MG63 (cell line): ENCODE data around the gene CDC23. TPM values are rescaled to one million over a fixed set of nuclear protein-coding genes. Genes with fewer than 3 reads are reported as not detected.
A peak's percentile ranks its signal among the peaks of the same experiment; 100 is the strongest.
"Not testable (repeated sequence)": the region's sequence is repeated elsewhere in the genome, so short reads cannot be mapped to it uniquely, and the experiment has no call there.

ENCODE experiments used
- DNase-seq: peaks from one replicate; pipeline ENCODE4 v3.0.0-alpha.2; 2020
- H3K27me3 ChIP-seq: fragments of 250-450 bp; sonication (Bioruptor Pico); 2 replicates; pipeline ENCODE4 v1.5.1; 2020; ENCODE audit warnings: mild to moderate bottlenecking, moderate library complexity
- H3K36me3 ChIP-seq: fragments of 250-450 bp; sonication (Bioruptor Pico); 2 replicates; pipeline ENCODE4 v1.5.1; 2020; ENCODE audit warnings: mild to moderate bottlenecking, moderate library complexity
- H3K4me3 ChIP-seq: fragments of 250-450 bp; sonication (Bioruptor Pico); 2 replicates; pipeline ENCODE4 v1.5.1; 2020; ENCODE audit warnings: mild to moderate bottlenecking, moderate library complexity
- H3K9me3 ChIP-seq: fragments of 250-450 bp; sonication (Bioruptor Pico); 2 replicates; pipeline ENCODE4 v1.5.1; 2020; ENCODE audit warnings: mild to moderate bottlenecking, moderate library complexity
- total RNA-seq: library from RNA; depleted of rRNA; stranded (reverse); fragments of >200 nt; shearing (Covaris generic); gene quantifications from 2 replicates; pipeline ENCODE4 v1.2.3, GENCODE V29; 2014; ENCODE audit warnings: low replicate concordance; rRNA removed

The CDC23 gene, protein sequence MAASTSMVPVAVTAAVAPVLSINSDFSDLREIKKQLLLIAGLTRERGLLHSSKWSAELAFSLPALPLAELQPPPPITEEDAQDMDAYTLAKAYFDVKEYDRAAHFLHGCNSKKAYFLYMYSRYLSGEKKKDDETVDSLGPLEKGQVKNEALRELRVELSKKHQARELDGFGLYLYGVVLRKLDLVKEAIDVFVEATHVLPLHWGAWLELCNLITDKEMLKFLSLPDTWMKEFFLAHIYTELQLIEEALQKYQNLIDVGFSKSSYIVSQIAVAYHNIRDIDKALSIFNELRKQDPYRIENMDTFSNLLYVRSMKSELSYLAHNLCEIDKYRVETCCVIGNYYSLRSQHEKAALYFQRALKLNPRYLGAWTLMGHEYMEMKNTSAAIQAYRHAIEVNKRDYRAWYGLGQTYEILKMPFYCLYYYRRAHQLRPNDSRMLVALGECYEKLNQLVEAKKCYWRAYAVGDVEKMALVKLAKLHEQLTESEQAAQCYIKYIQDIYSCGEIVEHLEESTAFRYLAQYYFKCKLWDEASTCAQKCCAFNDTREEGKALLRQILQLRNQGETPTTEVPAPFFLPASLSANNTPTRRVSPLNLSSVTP
- total RNA-seq = 33.8 and 44.3 TPM in 2 replicates

DNA sequence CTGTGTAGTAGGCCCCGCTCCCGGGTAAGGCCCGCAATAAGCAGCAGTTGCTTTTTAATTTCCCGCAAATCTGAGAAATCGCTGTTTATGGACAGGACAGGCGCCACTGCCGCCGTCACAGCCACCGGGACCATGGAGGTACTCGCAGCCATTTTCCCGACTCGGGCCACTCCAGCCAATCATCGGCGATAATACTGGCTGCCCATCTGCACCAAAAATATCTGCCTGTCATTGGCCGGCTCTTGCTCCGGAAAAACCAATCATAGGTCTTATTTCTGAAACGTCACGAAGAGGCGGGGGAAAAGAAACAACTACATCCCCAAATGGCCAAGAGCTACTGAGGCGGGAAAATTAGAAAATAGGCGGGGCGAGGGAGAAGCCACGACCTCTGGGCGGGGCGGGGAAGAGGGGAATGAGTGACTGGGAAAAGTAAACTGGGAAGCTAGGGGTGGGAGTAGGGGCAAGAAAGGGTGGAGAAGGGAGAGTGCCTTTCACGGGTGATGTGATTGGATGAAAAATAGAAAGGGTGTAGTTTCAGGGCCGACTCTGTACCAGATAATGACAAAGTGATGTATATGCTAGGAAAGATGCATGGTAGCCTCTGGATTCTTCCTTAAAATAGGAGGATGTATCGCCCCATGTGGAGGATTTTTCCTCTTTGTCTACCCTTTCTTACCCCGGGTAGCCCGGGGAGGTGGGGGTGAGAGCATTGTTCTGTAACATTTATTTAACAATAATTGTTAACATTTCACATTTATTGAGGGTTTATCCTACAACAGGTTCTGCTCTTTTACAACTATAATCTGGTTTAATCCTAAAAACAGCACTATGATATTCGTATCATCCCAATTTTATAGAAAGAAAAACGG is at the start of gene CDC23:
Gene CDC23 (minus strand): TSS at position 163 of the 869 bp plus-strand sequence. CDS start 11 bp downstream, at position 152.
- Histone ChIP-seq H3K4me3 (peak within 1 kb of the TSS; percentile 89), H3K36me3 (peaks cover 29% of the 10 kb centered on the region), H3K9me3 (no peaks in the 10 kb centered on the region), H3K27me3 (no peaks in the 10 kb centered on the region)
- DNase-seq = peak; percentile 97

DNA sequence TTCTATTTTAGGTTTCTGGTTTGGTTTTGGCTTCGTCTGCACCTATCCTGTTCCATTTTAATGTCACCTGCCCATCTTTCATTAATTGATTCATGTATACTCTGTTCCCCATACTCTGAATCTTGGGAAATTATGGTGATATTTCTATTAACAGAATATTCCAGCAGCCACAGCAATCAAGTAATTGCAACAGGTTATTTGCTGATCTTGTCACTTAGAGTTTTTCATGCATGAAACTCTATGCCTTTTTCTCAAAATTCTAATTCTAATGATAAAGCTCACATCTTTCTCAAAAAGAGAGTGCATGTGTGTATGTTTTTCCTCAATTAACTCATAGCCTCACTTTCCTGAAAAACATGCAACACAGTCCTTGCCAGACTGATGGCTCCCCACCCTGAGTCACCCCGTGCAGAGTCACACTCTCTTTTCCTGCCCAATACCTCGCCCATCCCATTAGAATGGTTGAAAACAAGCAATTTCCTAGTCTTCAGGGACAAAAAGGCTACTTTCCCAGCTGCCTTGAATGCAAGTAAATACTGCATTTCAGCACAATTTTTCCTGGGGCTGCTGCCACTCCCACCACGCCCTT is 45.7 kb upstream of the CDC23 start:
- no peaks in the 10 kb centered on the region; the same call in 1 of the 2 replicates for H3K9me3 ChIP-seq
- peak; percentile 49 for DNase-seq
- H3K27me3 ChIP-seq = no peaks in the 10 kb centered on the region
- H3K4me3 ChIP-seq = no peak overlapping the region
- H3K36me3 ChIP-seq = no peaks in the 10 kb centered on the region

DNA sequence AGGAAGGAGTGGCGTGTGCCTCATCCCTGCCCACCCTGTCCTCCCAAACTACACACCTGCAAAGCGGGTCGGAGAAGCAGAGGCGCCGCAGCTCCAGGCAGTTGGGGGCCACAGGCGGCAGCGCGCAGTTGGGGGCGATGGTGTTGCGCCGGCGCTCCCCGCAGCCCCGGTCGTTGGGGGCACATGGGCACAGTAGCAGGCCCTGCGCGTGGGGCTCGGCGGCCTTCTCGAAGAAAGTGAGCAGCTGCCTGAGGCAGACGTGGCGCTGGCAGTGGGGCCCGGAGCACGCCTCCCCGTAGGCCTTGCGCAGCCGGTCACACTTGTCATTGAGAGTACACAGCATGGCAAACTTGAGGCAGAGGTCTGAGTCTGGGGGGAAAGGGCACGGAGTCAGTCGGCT is 44.5 kb upstream of the CDC23 start:
- no peaks in the 10 kb centered on the region for H3K36me3 ChIP-seq
- no peak overlapping the region for H3K4me3 ChIP-seq
- no peaks in the 10 kb centered on the region for H3K27me3 ChIP-seq
- H3K9me3 ChIP-seq = no peaks in the 10 kb centered on the region; the same call in 1 of the 2 replicates
- DNase-seq = no peak

DNA sequence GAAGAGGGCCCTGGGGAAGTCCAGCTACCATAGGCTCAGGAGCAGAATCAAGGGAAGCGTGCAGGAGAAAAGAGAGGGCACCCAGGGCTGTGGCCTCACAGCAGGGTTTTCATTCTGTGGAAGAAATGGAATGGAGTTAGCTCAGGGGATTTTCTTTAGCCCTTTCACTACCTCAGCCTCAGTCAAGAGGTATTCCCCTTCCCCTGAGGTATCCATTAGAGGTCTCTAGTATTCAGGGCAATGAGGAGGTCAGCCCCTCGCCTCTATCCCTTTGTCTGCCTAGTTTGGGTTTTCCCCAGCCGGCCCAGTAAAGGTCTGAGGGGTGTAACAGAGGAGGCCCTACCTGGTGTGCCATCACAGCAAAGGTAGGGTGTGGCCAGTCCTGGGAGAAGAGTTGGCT is 39.8 kb upstream of the CDC23 start:
- Histone ChIP-seq H3K9me3 (no peaks in the 10 kb centered on the region), H3K36me3 (no peaks in the 10 kb centered on the region), H3K27me3 (no peaks in the 10 kb centered on the region), H3K4me3 (no peak overlapping the region)
- no peak for DNase-seq

DNA sequence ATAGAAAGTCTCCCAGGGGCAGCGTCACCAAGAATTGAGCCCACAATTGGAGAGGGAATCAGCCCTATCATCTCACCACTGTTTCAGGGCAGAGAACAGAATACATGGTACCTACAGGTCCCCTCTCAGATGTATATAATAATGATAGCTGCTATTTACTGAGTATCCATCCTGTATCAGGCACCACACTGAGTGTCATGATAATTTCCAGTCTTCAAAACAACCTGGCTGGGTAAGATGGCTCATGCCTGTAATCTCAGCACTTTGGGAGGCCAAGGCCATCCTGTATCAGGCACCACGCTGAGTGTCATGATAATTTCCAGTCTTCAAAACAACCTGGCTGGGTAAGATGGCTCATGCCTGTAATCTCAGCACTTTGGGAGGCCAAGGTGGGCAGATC is 34.7 kb upstream of the CDC23 start:
- not testable (repeated sequence) for H3K4me3 ChIP-seq, DNase-seq, H3K36me3 ChIP-seq

DNA sequence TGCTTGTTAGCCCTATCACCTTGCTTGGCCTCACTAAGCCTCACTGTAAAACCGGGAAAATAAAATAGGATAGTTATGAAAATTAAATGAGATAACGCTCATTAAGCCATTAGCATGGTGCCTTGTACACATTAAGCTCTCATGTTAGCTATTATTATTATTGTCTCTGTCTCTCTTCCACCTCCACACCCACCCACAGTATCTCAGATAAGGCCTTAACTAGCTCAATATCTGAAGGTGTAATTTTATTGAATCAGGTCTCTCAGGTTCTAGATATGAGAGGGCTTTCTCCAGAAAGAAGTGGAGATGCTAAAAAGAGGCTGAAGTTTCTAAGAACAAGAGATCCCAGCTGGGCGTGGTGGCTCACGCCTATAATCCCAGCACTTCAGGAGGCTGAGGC is 33.7 kb upstream of the CDC23 start:
- no peak for DNase-seq
- no peaks in the 10 kb centered on the region for H3K36me3 ChIP-seq
- peaks cover 10% of the 10 kb centered on the region for H3K27me3 ChIP-seq
- H3K4me3 ChIP-seq = no peak overlapping the region
- no peaks in the 10 kb centered on the region for H3K9me3 ChIP-seq

More for the DNA sequence above, 34.7 kb upstream of the CDC23 start:
- not testable (repeated sequence) for H3K27me3 ChIP-seq, H3K9me3 ChIP-seq

DNA sequence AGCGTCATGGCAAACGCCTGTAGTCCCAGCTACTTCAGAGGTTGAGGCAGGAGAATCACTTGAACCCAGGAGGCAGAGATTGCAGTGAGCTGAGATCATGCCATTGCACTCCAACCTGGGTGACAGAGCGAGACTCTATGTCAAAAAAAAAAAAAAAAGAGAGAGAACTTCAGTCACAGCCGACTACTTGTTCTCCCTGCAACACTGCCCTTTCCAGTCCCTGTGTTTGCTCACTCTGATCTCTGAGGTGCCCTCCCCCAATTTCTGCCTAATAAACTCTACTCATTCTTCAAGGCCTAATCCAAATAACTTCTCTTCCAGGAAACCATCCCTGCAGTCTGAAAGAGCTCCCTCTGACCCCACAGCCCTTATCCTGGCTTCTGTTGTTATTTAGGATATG is 33.2 kb upstream of the CDC23 start:
- Histone ChIP-seq H3K27me3 (peaks cover 15% of the 10 kb centered on the region), H3K36me3 (no peaks in the 10 kb centered on the region), H3K9me3 (no peaks in the 10 kb centered on the region), H3K4me3 (no peak overlapping the region)
- DNase-seq = no peak

DNA sequence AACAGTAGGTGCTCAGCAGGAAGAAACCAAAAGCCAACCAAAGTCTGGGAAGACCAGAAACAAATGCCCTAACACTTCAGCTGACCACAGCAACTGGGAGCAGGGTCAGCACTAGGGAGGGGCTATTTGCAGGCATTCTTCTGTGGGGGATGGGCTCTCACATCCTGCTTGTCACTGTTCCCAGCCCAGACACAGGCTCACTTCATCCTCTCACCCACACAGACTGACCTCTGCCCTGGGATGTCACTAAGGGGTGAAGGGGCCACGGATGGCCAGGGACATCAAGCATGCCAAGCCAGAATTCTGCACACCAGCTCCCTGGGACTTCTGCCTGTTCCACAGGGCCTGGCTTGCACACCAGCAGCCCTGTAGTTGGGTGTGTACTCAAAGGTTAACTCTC is 32.6 kb upstream of the CDC23 start:
- DNase-seq = no peak
- Histone ChIP-seq H3K9me3 (no peaks in the 10 kb centered on the region), H3K4me3 (no peak overlapping the region), H3K36me3 (no peaks in the 10 kb centered on the region), H3K27me3 (peaks cover 21% of the 10 kb centered on the region)

DNA sequence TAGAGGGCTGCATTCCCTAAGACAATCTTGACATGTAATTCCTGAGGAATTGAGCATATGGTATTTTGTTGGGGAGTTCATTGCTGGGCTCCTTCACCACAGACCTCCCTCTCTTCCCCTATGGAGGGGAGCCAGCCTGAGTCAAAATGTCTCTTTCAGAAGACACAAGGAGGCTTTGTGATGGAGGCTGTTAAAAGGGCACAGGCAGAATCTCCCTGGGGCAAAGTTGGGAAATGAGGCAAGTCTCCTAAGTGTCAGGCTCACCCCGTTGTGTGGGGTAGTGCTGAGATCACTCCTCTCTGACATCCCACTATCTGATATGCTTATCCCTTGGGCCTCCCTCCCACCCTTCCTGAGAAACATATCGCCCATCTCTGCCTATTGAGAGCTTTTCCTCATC is 30.7 kb upstream of the CDC23 start:
- Histone ChIP-seq H3K27me3 (peaks cover 29% of the 10 kb centered on the region), H3K4me3 (no peak overlapping the region), H3K36me3 (no peaks in the 10 kb centered on the region), H3K9me3 (no peaks in the 10 kb centered on the region; the same call in 1 of the 2 replicates)
- DNase-seq = no peak

DNA sequence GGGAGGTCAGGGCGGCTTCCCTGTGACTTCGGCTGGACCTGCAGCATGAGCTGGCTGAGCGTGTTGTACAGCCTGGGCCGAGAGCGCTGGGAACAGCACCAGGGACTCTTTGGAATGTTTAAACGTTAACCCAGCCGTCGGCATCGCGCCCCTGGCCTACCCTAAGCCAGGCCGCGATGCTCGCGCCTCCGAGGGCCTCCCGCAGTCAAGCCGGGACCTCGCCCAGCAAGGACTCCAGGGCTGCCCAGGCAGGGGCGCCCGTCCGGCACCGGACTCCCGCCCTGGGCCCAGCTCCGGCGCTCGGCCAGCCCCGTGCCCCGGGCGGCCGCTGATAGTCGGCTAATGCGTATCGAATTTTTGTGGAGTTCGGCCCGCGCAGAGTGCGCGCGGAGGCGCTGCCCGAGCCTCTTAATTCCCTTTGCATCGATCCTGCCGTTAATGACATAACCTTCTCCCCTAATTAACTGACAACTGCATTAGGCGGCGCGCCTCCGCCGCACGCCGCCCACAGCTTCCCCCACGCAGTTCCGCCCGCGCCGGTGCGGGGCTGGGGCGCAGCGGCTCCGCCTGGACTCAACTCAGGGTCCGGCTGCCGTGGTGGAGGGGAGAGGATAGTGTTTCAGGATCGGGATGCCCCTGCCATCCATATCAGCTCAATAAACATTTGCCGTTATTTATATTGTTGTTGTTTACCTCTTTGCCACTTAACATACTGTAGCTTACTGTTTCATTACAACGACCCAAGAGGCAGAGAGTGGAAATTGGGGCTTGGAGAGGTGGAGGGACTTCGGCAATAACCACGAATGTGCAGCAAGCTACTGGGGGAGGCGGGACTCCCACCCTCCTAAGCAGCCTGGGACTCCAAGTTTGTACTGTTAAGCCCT is 28.8 kb upstream of the CDC23 start:
- Histone ChIP-seq H3K4me3 (peak overlapping the region; percentile 8), H3K36me3 (no peaks in the 10 kb centered on the region), H3K9me3 (no peaks in the 10 kb centered on the region; the same call in 1 of the 2 replicates), H3K27me3 (peaks cover 29% of the 10 kb centered on the region)
- DNase-seq = peak; percentile 36

DNA sequence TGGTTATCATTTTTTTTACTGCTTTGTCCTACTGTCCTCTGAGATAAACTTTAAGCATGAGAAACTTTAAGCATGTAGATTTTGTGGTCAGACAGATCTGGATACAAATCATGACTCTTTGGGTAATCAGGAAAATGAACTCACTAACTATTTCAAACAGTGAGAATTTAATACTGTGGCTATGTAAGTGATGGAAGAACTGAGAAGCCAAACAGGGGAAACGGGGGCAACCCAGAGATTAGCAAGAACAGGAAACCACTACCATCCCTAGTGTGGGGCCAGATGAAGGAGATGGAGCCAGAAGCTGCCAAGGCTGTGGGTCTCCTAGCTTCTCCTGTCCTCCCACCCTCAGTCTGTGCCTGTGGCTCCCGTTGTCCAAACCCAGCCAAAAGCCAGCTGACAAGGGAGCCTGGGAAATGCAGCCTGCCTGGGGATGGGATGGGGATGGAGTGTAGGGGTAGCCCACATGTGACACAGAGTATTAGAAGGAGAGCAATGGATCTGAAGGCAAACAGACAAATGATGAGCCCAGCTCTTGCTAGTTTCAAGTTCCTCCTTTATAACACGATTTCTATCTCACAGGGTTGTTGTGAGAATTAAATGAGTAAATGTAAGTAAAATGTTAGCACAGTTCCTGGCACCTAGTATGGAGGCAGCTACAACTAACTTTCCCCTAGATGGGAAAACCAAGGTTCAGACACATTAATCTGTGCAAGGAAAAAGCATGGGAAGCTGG is 27.7 kb upstream of the CDC23 start:
- DNase-seq = no peak
- Histone ChIP-seq H3K36me3 (no peaks in the 10 kb centered on the region), H3K9me3 (no peaks in the 10 kb centered on the region; the same call in 1 of the 2 replicates), H3K27me3 (peaks cover 29% of the 10 kb centered on the region), H3K4me3 (no peak overlapping the region)

DNA sequence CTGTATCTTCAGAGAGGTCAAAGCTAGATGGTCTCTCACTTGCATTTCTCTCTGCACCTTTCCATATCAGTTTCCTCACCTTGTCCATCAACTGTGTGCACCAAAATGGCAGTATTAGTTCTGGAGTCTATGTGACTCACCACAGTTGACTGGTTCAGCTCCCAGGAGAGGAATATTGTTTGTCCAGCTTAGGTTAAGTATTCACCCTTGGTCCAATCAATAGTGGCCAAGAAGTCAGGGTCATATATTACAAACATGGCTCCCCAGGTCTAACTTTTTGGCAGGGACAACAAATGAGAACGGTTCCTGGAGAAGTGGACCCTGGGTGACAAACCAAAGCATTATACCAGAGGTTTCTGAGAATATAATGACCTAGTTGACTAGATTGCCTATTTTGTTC is 24.9 kb upstream of the CDC23 start:
- DNase-seq = no peak
- peaks cover 29% of the 10 kb centered on the region for H3K27me3 ChIP-seq
- H3K36me3 ChIP-seq = no peaks in the 10 kb centered on the region
- H3K4me3 ChIP-seq = no peak overlapping the region
- H3K9me3 ChIP-seq = no peaks in the 10 kb centered on the region; the same call in 1 of the 2 replicates

DNA sequence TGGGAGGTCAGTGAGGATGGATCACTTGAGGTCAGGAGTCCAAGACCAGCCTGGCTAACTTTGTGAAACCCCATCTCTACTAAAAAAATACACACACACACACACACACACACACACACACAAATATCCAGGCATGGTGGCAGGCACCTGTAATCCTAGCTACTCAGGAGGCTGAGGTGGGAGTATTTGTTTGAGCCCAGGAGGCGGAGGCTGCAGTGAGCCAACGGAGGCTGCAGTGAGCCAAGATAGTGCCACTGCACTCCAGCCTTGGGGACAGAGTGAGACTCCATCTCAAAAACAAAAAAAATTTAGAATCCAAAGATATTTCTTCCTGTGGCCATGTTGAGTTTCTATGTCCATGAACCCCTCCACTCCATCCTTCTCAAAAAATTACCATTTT is 21.5 kb upstream of the CDC23 start:
- H3K9me3 ChIP-seq = no peaks in the 10 kb centered on the region; the same call in 1 of the 2 replicates
- H3K36me3 ChIP-seq = no peaks in the 10 kb centered on the region
- H3K27me3 ChIP-seq = peaks cover 8% of the 10 kb centered on the region
- no peak overlapping the region for H3K4me3 ChIP-seq
- DNase-seq = no peak

DNA sequence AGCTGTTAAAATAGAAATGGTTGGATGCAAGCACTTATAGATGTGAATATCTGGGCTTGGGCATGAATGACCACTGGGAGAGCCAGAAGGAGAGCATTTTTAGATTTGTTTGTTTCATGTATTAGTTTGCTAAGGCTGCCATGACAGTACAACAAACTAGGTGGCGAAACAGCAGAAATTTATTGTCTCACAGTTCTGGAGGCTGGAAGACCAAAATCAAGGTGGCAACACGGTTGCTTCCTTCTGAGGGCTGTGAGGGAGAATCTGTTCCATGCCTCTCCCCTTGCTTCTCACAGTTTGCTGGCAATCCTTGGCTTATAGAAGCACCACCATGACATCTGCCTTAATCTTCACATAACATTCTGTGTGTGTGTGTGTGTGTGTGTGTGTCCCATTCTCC is 20.2 kb upstream of the CDC23 start:
- H3K27me3 ChIP-seq = peaks cover 2% of the 10 kb centered on the region; the same call in 1 of the 2 replicates
- DNase-seq = no peak
- H3K4me3 ChIP-seq = no peak overlapping the region
- H3K9me3 ChIP-seq = no peaks in the 10 kb centered on the region
- no peaks in the 10 kb centered on the region for H3K36me3 ChIP-seq

DNA sequence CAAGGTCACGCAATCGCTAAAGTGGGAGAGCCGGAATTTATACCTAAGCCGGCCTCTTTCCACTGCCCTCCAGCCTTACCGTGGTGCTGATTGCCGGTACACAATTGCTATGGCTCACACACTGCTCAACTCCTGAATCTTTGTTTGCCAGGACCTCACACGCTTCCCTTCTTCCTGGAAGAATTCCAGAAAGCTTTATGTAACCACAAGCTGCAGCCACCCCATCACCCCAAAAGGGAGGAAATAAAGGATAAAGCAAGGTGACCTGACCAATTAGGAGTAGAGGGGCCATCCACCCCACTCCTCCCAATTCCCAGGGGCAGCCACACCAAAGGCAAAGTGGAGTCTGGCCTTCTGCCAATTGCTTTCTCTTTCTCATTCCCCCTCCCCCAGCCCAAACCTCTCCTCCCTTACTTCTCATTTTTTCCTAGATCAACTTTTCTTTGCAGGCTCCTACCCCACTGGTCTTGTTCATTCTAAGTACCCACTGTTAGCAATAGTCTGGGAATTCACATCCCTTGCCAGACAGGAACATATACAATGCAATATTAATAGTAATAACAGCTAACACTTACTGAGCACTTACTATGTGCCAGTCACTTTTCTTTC is 18.0 kb upstream of the CDC23 start:
- DNase-seq = peak; percentile 54
- peaks cover 12% of the 10 kb centered on the region for H3K9me3 ChIP-seq

More for the DNA sequence above, 18.0 kb upstream of the CDC23 start:
- Histone ChIP-seq H3K4me3 (no peak overlapping the region), H3K27me3 (peaks cover 2% of the 10 kb centered on the region; the same call in 1 of the 2 replicates), H3K36me3 (no peaks in the 10 kb centered on the region)
